Measurements from ENCODE around the gene THEM5.

The THEM5 gene

DNA sequence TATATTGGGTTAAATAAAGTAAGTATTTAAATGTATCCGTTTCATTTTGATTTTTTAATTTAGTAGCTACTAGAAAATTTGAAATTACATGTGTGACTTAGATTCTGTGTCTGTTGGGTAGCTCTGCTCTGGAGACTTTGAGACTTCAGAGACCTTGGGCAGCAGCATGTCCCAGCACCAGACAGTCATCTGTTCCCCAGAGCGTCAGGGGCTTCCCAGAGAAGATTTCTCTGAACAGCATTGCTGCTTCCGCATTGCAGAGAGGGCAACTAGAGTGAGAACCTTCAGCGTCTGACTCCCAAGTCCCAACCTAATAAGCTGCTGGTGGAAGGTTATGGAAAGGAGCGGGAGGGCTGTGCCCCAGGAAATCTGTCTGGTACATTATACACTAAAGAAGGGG lies 54.9 kb downstream of the THEM5 start:
- no peak for TF ChIP-seq CTCF (IDR thresholded peaks at IDR 0.05; ENCODE audit: insufficient read depth, low read depth, low read length, missing control alignments)
- DNase-seq (ENCODE audit: low read depth), result peak; percentile 62

More for the DNA sequence above, 54.9 kb downstream of the THEM5 start:
- no peak overlapping the region for H3K4me3 ChIP-seq (ENCODE audit: low read depth, low read length)
